ENCODE results near the gene SMO.

The SMO gene

DNA sequence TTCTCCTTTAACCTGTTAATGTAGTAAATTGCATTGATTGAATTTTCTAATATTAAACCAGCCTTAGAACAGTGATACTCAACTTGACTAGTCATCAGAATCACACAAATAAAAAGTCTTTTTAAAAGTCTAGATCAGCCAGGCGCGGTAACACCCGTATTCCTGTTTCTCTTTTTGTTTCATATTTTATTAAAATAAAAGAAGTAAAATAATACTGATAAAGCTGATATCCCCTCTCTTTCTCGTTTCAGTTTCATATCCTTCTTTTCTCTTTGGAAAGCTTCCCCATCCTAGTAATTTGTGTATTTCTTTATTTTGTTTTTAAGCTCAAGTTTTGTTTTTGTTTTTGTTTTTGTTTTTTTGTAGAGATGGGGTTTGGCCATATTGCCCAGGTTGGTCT lies 9.3 kb downstream of the SMO start:
- no peaks in the 10 kb centered on the region for H3K36me3 ChIP-seq (ENCODE audit: control insufficient read depth, insufficient read depth, low read length)
- H3K27me3 ChIP-seq (replicated peaks; ENCODE audit: control insufficient read depth, insufficient read depth, low read length): no peaks in the 10 kb centered on the region
- no peak overlapping the region for H3K4me3 ChIP-seq (replicated peaks; ENCODE audit: low read depth, low read length)
- no peak for DNase-seq (ENCODE audit: extremely low read depth, insufficient read length)
- TF ChIP-seq, protein P1, sequence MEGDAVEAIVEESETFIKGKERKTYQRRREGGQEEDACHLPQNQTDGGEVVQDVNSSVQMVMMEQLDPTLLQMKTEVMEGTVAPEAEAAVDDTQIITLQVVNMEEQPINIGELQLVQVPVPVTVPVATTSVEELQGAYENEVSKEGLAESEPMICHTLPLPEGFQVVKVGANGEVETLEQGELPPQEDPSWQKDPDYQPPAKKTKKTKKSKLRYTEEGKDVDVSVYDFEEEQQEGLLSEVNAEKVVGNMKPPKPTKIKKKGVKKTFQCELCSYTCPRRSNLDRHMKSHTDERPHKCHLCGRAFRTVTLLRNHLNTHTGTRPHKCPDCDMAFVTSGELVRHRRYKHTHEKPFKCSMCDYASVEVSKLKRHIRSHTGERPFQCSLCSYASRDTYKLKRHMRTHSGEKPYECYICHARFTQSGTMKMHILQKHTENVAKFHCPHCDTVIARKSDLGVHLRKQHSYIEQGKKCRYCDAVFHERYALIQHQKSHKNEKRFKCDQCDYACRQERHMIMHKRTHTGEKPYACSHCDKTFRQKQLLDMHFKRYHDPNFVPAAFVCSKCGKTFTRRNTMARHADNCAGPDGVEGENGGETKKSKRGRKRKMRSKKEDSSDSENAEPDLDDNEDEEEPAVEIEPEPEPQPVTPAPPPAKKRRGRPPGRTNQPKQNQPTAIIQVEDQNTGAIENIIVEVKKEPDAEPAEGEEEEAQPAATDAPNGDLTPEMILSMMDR (IDR thresholded peaks at IDR 0.05; ENCODE audit: insufficient read depth, low read length, poor library complexity, severe bottlenecking): no peak

DNA sequence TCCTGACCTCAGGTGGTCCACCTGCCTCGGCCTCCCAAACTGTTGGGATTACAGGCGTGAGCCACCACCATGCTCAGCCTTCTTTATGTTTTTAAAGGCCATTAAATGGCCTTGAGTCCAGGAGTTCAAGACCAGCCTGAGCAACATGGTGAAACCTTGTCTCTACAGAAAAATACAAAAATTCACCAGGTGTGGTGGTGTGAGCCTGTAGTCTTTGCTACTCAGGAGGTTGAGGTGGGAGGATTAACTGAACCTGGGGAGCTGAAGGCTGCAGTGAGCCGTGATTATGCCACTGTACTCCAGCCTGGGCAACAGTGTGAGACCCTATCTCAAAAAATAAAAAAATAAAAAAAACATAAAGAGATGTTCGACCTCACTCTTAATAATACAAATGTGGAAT lies 11.0 kb downstream of the SMO start:
- no peaks in the 10 kb centered on the region for H3K27me3 ChIP-seq (replicated peaks; ENCODE audit: control insufficient read depth, insufficient read depth, low read length)
- no peak for DNase-seq (ENCODE audit: extremely low read depth, insufficient read length)
- no peak overlapping the region for H3K4me3 ChIP-seq (replicated peaks; ENCODE audit: low read depth, low read length)
- TF ChIP-seq, protein P1 (IDR thresholded peaks at IDR 0.05; ENCODE audit: insufficient read depth, low read length, poor library complexity, severe bottlenecking): no peak
- H3K36me3 ChIP-seq (ENCODE audit: control insufficient read depth, insufficient read depth, low read length): no peaks in the 10 kb centered on the region

DNA sequence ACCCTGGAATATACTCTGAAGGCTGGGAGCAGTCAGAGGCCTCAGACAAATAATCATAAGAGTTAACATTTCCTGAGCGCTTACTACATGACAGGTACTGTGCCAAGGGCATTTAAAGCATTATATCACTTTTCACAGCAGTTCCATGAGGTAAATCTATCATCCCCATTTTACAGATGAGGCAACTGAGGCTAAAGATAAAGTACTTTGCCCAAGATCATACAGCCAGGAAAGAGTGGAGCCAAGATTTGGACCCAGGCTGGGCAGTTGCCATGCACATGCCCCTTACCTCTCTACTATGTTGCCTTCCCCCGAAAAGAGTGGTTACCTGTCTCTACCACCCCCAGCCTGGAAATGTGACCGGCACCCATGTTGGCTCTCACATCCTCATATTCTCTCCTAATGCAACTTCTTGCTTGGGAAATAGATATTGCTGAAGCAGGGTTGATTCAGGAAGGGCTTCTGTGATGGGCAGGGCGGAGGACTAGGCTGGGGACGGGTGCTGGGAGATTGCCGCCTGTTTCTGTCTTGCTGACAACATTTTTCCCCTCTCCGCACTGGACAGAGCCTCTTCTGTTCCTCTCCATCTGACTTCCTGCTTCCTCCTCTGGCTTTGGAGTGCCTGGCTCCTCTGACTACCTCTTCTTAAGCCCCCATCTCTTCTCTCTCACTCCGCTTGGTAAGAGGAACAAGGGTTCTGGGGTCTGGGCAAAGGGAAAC lies 13.8 kb downstream of the SMO start:
- H3K36me3 ChIP-seq (ENCODE audit: control insufficient read depth, insufficient read depth, low read length): no peaks in the 10 kb centered on the region
- DNase-seq (ENCODE audit: extremely low read depth, insufficient read length): no peak
- H3K4me3 ChIP-seq (replicated peaks; ENCODE audit: low read depth, low read length): no peak overlapping the region
- H3K27me3 ChIP-seq (replicated peaks; ENCODE audit: control insufficient read depth, insufficient read depth, low read length): no peaks in the 10 kb centered on the region
- TF ChIP-seq, protein P1 (IDR thresholded peaks at IDR 0.05; ENCODE audit: insufficient read depth, low read length, poor library complexity, severe bottlenecking): no peak

DNA sequence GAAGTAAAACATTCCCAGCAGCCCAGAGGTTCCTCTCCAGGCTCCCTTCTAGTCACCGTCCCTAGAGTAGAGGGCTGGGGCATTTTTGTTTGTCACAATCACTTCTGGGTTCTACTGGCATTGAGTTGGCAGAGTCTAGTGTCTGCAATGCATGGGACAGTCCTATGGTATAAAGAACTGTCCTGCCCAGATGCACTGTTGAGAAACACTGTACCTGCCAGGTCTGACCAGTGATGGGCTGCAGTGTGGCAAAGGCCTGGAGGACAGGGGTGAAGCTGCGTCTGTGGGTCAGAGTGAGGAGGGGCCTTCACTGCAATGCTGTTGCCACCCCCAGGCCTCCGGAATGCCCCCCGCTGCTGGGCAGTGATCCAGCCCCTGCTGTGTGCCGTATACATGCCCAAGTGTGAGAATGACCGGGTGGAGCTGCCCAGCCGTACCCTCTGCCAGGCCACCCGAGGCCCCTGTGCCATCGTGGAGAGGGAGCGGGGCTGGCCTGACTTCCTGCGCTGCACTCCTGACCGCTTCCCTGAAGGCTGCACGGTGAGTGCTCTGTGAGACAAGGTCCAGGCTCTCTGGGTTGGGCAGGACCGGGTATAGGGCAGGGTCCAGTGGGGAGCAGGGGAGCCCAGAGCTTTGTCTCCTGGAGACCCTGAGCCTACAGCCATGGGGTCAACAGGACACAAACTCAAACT lies 14.8 kb downstream of the SMO start:
- DNase-seq (ENCODE audit: extremely low read depth, insufficient read length): no peak
- TF ChIP-seq, protein P1 (IDR thresholded peaks at IDR 0.05; ENCODE audit: insufficient read depth, low read length, poor library complexity, severe bottlenecking): no peak
- H3K36me3 ChIP-seq (ENCODE audit: control insufficient read depth, insufficient read depth, low read length): no peaks in the 10 kb centered on the region
- no peaks in the 10 kb centered on the region for H3K27me3 ChIP-seq (replicated peaks; ENCODE audit: control insufficient read depth, insufficient read depth, low read length)
- no peak overlapping the region for H3K4me3 ChIP-seq (replicated peaks; ENCODE audit: low read depth, low read length)

DNA sequence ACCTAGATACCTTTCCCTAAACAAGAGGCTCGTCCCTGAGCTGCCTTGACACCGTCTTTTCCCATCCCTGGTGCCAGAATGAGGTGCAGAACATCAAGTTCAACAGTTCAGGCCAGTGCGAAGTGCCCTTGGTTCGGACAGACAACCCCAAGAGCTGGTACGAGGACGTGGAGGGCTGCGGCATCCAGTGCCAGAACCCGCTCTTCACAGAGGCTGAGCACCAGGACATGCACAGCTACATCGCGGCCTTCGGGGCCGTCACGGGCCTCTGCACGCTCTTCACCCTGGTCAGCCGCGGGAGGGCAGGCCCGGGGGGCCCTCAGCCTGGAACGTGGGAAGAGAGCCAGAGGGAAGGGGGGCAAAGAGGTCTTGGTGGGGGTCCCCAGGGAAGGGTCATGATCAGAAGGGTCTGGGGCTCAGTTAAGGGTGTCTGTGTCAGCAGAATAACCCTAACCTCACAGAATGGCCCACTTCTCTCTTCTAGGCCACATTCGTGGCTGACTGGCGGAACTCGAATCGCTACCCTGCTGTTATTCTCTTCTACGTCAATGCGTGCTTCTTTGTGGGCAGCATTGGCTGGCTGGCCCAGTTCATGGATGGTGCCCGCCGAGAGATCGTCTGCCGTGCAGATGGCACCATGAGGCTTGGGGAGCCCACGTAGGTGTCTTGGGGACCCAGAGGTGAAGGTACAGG lies 16.8 kb downstream of the SMO start:
- no peak for DNase-seq (ENCODE audit: extremely low read depth, insufficient read length)

More for the DNA sequence above, 16.8 kb downstream of the SMO start:
- H3K4me3 ChIP-seq (replicated peaks; ENCODE audit: low read depth, low read length): no peak overlapping the region
- TF ChIP-seq, protein P1 (IDR thresholded peaks at IDR 0.05; ENCODE audit: insufficient read depth, low read length, poor library complexity, severe bottlenecking): no peak
- no peaks in the 10 kb centered on the region for H3K27me3 ChIP-seq (replicated peaks; ENCODE audit: control insufficient read depth, insufficient read depth, low read length)
- H3K36me3 ChIP-seq (ENCODE audit: control insufficient read depth, insufficient read depth, low read length): no peaks in the 10 kb centered on the region
